ENCODE data around the gene CDC123. TPM values are rescaled to one million over a fixed set of nuclear protein-coding genes. Genes with fewer than 3 reads are reported as not detected.
"Not testable (repeated sequence)": the region's sequence is repeated elsewhere in the genome, so short reads cannot be mapped to it uniquely, and the experiment has no call there.

Gene CDC123
- polyA plus RNA-seq, 1 experiment, result 122 TPM

DNA sequence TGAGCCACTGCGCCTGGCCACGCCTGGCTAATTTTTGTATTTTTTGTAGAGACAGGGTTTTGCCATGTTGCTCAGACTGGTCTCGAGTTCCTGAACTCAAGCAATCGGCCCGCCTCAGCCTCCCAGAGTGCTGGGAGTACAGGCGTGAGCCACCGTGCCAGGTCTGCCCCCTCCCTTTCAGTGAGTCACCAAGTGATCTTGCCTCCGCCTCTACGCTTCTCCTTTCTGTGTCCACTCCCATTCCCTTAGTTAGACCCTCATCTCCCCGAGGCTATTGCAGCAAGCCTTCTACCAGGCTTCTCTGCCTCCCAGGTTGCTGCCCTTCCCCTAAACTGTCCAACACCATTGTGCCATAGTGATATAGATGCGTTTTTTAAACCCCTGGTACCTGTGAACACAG lies 32.9 kb downstream of the CDC123 start:
- DNase-seq (ENCODE audit: low read depth), result no peak
- Histone ChIP-seq H3K36me3 (ENCODE audit: control insufficient read depth, insufficient read depth, low read length) (peaks cover 12% of the 10 kb centered on the region), H3K4me3 (ENCODE audit: low read depth, low read length) (no peak overlapping the region), H3K27me3 (ENCODE audit: control insufficient read depth, insufficient read depth, low read length) (no peaks in the 10 kb centered on the region)
- CTCF ChIA-PET, result interaction anchor here (1.3 kb wide), 1 partner anchor 14 kb away, joined by 3 read pairs; no protein-coding TSS in a partner anchor
- TF ChIP-seq, protein P1, sequence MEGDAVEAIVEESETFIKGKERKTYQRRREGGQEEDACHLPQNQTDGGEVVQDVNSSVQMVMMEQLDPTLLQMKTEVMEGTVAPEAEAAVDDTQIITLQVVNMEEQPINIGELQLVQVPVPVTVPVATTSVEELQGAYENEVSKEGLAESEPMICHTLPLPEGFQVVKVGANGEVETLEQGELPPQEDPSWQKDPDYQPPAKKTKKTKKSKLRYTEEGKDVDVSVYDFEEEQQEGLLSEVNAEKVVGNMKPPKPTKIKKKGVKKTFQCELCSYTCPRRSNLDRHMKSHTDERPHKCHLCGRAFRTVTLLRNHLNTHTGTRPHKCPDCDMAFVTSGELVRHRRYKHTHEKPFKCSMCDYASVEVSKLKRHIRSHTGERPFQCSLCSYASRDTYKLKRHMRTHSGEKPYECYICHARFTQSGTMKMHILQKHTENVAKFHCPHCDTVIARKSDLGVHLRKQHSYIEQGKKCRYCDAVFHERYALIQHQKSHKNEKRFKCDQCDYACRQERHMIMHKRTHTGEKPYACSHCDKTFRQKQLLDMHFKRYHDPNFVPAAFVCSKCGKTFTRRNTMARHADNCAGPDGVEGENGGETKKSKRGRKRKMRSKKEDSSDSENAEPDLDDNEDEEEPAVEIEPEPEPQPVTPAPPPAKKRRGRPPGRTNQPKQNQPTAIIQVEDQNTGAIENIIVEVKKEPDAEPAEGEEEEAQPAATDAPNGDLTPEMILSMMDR (IDR thresholded peaks at IDR 0.05; ENCODE audit: insufficient read depth, low read depth, low read length), result no peak
- POLR2A ChIA-PET, result no interaction called here

DNA sequence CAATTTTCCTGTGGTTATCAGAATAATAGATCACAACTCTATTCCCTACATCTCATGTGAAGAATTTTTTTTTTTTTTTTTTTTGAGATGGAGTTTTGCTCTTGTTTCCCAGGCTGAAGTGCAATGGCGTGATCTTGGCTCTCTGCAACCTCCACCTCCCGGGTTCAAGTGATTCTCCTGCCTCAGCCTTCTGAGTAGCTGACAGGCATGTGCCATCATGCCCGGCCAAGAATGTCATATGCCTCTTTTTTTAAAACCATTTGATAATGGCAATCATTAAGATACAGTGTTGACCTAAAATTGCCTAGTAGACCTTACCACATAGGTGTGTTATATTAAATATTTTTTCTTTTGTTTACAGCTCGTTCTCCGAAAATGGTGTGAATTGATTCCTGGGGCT lies 38.7 kb downstream of the CDC123 start:
- DNase-seq (ENCODE audit: low read depth); H3K4me3 ChIP-seq (ENCODE audit: low read depth, low read length); POLR2A ChIA-PET; H3K27me3 ChIP-seq (ENCODE audit: control insufficient read depth, insufficient read depth, low read length); H3K36me3 ChIP-seq (ENCODE audit: control insufficient read depth, insufficient read depth, low read length): not testable (repeated sequence)
- CTCF ChIA-PET, result interaction anchor here (0.9 to 1.4 kb wide), 2 partner anchors 20 kb away, joined by 3 read pairs; no protein-coding TSS in a partner anchor

DNA sequence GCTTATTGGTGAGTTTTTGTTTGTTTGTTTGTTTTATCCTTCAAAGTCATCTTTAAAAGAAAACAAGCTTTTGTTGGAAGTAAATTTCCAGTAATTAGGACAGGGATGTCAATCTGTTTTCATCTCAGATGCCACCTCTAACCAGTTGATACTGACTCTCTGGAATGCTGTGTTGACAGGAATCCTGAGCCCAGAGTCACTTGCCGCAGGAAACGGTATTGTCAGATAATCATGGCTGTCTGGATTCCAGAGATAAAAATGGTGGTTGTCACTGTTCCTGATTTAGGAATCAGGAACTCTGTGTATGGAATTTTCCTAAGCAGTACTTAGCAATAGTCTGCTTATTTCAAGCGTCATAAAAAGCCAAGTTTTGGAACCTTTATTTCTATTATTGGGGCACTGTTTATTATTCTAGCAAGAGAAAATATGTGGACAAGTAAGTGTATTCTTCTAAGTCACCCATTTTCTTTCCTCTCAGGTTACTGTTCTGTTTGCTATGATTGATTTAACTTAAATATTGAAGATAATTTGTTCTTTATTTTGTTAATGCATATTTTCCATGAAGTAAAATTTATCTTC lies 39.2 kb downstream of the CDC123 start:
- ChIA-PET CTCF (interaction anchor here (0.9 to 1.4 kb wide), 2 partner anchors 20 to 21 kb away, joined by 3 read pairs; no protein-coding TSS in a partner anchor), POLR2A (no interaction called here)
- H3K27me3 ChIP-seq (ENCODE audit: control insufficient read depth, insufficient read depth, low read length), result no peaks in the 10 kb centered on the region
- peaks cover 7% of the 10 kb centered on the region for H3K36me3 ChIP-seq (ENCODE audit: control insufficient read depth, insufficient read depth, low read length)
- TF ChIP-seq, protein P1 (IDR thresholded peaks at IDR 0.05; ENCODE audit: insufficient read depth, low read depth, low read length), result no peak
- no peak overlapping the region for H3K4me3 ChIP-seq (ENCODE audit: low read depth, low read length)
- no peak for DNase-seq (ENCODE audit: low read depth)

DNA sequence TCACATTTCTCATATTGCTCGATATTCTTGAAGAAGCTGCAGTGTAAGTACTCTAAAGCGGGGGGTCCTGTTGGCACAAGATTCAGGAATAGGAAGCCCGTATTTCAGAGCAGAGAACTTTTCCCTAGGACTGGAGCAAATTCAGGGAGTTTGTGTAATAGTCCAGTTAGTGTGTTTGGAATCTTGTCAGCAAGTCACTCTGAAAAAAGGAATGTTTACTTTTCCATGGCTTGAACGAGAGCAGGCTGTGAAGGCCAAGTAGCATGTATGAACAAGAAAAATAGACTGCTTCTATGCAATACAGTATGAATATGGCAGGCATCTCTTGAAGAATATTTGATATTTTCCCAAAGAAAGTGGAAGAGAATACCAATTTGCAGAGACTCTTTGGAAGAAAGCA lies 39.8 kb downstream of the CDC123 start:
- Histone ChIP-seq H3K27me3 (ENCODE audit: control insufficient read depth, insufficient read depth, low read length) (no peaks in the 10 kb centered on the region), H3K36me3 (ENCODE audit: control insufficient read depth, insufficient read depth, low read length) (peaks cover 6% of the 10 kb centered on the region), H3K4me3 (ENCODE audit: low read depth, low read length) (no peak overlapping the region)
- TF ChIP-seq, protein P1 (IDR thresholded peaks at IDR 0.05; ENCODE audit: insufficient read depth, low read depth, low read length), result no peak
- no peak for DNase-seq (ENCODE audit: low read depth)
- ChIA-PET CTCF (no interaction called here), POLR2A (no interaction called here)

DNA sequence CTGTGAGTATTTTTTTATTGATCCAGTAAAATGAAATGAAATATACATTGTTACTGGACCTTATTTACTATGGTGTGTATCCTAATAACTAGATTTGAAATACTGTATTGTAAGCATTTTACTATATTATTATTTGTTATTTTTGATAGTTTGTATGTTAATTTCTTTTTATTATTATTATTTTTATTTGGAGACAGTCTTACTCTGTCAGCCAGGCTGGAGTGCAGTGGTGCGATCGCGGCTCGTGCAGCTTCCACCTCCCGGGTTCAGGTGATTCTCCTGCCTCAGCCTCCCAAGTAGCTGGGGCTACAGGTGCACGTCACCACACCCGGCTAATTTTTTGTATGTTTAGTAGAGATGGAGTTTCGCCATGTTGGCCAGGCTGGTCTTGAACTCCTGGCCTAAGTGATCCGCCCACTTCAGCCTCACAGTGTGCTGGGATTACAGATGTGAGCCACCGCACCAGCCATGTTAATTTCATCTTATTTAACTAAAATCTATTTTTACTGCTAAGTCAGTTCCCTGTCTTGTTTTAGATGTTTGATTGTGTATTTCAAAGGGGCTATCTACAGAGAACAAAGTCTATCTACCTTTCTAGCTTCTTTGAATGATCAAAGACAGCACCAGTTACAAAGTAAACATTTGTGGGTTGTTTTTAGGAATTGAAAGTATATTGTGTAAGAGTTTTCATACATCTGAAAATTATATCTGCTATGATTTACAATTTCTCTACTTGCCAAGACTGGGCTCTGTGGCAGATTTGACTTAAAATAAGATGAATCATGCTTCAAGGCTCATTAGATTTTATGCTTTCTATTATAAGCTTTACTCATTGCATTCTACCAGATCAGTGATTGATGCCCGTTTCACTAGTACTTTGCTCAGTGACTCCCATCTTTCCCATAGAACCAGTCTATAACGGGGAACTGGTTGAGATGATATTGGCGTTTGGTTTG lies 41.6 kb downstream of the CDC123 start:
- ChIA-PET POLR2A (no interaction called here), CTCF (interaction anchor here (2.1 kb wide), 1 partner anchor 23 kb away, joined by 6 read pairs; no protein-coding TSS in a partner anchor)
- Histone ChIP-seq H3K36me3 (ENCODE audit: control insufficient read depth, insufficient read depth, low read length) (peaks cover 3% of the 10 kb centered on the region), H3K4me3 (ENCODE audit: low read depth, low read length) (no peak overlapping the region), H3K27me3 (ENCODE audit: control insufficient read depth, insufficient read depth, low read length) (no peaks in the 10 kb centered on the region)
- TF ChIP-seq, protein P1 (IDR thresholded peaks at IDR 0.05; ENCODE audit: insufficient read depth, low read depth, low read length), result no peak
- DNase-seq (ENCODE audit: low read depth), result no peak

Data from BJ (cell line).